ENCODE results near the gene AADAT.

GRCh38 chr4:170022211-170022610 is 67.5 kb downstream of the AADAT start:
- TF ChIP-seq YY1 (IDR thresholded peaks at IDR 0.05; ENCODE audit: insufficient read depth, insufficient read length), result no peak
- TF ChIP-seq ZNF274 (IDR thresholded peaks at IDR 0.05; ENCODE audit: low read depth, low read length), result no peak
- TF ChIP-seq SUZ12 (IDR thresholded peaks at IDR 0.05; ENCODE audit: extremely low read depth, insufficient read depth, insufficient read length), result no peak
